Activated CD8-positive, alpha-beta T cell treated with anti-CD3 and anti-CD28 coated beads, Interleukin-2, amount 10 ng/mL, durations not matched to agents 7 days and 5 days (primary cell): ENCODE results near the gene AMN. TPM values are rescaled to one million over a fixed set of nuclear protein-coding genes. Genes with fewer than 3 reads are reported as not detected.

Source experiments
- ATAC-seq: fragments of 150-1000 bp; cut with Tn5 transposase; one replicate; pipeline ENCODE4 v1.10.0; 2021; ENCODE audit warnings: moderate library complexity
- CTCF ChIA-PET: fragments of 350-600 bp; sonication (Branson Sonifier 250); formaldehyde crosslinking; loops from one replicate; lab custom pipeline; 2021; ENCODE audit warnings: antibody characterized with exemption; lab: Charles Lee
- POLR2A ChIA-PET: fragments of 350-600 bp; sonication (Branson Sonifier 250); formaldehyde crosslinking; loops from one replicate; lab custom pipeline; 2021; ENCODE audit warnings: antibody characterized with exemption; lab: Charles Lee
- DNase-seq: peaks from one replicate; pipeline ENCODE4 v3.0.0-alpha.2; 2020
- H3K27ac Mint-ChIP-seq: one replicate; pipeline ENCODE4 v1.8.0; 2021; ENCODE audit warnings: mild to moderate bottlenecking, mixed read lengths
- H3K27me3 Mint-ChIP-seq: one replicate; pipeline ENCODE4 v1.8.0; 2021; ENCODE audit warnings: low read depth, mixed read lengths
- H3K36me3 Mint-ChIP-seq: one replicate; pipeline ENCODE4 v1.8.0; 2021; ENCODE audit warnings: low read depth, mixed read lengths
- H3K4me1 Mint-ChIP-seq: one replicate; pipeline ENCODE4 v1.8.0; 2021; ENCODE audit warnings: low read depth, mixed read lengths
- H3K4me3 Mint-ChIP-seq: one replicate; pipeline ENCODE4 v1.8.0; 2021; ENCODE audit warnings: mild to moderate bottlenecking, mixed read lengths
- H3K9me3 Mint-ChIP-seq: one replicate; pipeline ENCODE4 v1.8.0; 2022; ENCODE audit warnings: mixed read lengths; ENCODE audit not compliant: insufficient read depth
- total RNA-seq, 2 experiments: library from RNA; stranded (reverse); gene quantifications; one replicate each; pipeline ENCODE4 v1.2.3, GENCODE V29; 2021

Gene AMN
- total RNA-seq, 2 experiments from 2014 or later, result 0.91 to 0.95 TPM

- Mint-ChIP-seq H3K9me3 (no peaks in the 10 kb centered on the region), H3K4me3 (no peak overlapping the region), H3K4me1 (peaks cover 7% of the 10 kb centered on the region), H3K27ac (no peak overlapping the region), H3K36me3 (no peaks in the 10 kb centered on the region), H3K27me3 (no peaks in the 10 kb centered on the region)
- ATAC-seq (no peak), DNase-seq (no peak)
- CTCF ChIA-PET, result no interaction called here
- POLR2A ChIA-PET, result interaction anchor here (0.7 kb wide), 1 partner anchor 37 kb away, joined by 4 read pairs; no protein-coding TSS in a partner anchor
Observed at GRCh38 chr14:102954081-102954789, 31.8 kb downstream of the AMN start.

- H3K4me1 Mint-ChIP-seq, result no peaks in the 10 kb centered on the region
- no peaks in the 10 kb centered on the region for H3K9me3 Mint-ChIP-seq
- POLR2A ChIA-PET, result no interaction called here
- CTCF ChIA-PET, result no interaction called here
- DNase-seq (no peak), ATAC-seq (no peak)
- no peaks in the 10 kb centered on the region for H3K36me3 Mint-ChIP-seq
- H3K27ac Mint-ChIP-seq, result no peak overlapping the region
- H3K27me3 Mint-ChIP-seq, result no peaks in the 10 kb centered on the region
- no peak overlapping the region for H3K4me3 Mint-ChIP-seq
Observed at GRCh38 chr14:102955636-102956408, 33.4 kb downstream of the AMN start.

- H3K9me3 Mint-ChIP-seq, result no peaks in the 10 kb centered on the region
- DNase-seq, result no peak
- POLR2A ChIA-PET, result no interaction called here
- no peaks in the 10 kb centered on the region for H3K27me3 Mint-ChIP-seq
- no peak for ATAC-seq
- H3K4me1 Mint-ChIP-seq, result no peaks in the 10 kb centered on the region
- no peak overlapping the region for H3K4me3 Mint-ChIP-seq
- no peak overlapping the region for H3K27ac Mint-ChIP-seq
- CTCF ChIA-PET, result no interaction called here
- H3K36me3 Mint-ChIP-seq, result no peaks in the 10 kb centered on the region
Observed at GRCh38 chr14:102957222-102957621, 34.8 kb downstream of the AMN start.

GRCh38 chr14:102958461-102958860 is 36.0 kb downstream of the AMN start:
- Mint-ChIP-seq H3K27me3 (no peaks in the 10 kb centered on the region), H3K4me3 (no peak overlapping the region), H3K9me3 (no peaks in the 10 kb centered on the region), H3K4me1 (no peaks in the 10 kb centered on the region), H3K36me3 (no peaks in the 10 kb centered on the region), H3K27ac (no peak overlapping the region)
- DNase-seq, result no peak
- no peak for ATAC-seq
- ChIA-PET CTCF (no interaction called here), POLR2A (no interaction called here)

DNA sequence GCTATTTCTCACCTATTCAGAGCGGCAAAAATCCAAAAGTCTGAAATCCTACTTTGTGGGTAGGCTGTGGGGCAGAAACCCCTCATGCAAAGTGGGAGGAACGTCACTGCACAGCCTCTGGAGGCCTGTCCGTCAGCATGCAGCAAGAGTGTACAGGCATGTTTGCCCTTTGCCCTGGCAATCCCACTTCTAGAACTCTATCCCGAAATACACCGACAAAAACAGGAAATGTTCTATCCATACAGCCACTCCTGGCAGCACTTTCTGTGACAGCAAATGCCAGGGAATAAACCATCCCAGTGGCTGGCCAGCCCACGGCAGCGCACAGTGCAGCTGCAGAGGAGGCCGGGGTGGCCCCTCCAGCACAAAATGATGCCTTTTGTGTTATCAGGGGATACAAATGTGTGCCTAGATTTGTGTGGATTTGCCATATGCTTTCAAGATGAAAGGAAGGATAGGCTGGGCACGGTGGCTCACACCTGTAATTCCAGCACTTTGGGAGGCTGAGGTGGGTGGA is 39.7 kb downstream of the AMN start:
- H3K4me3 Mint-ChIP-seq, result no peak overlapping the region
- no peak overlapping the region for H3K27ac Mint-ChIP-seq
- DNase-seq (no peak), ATAC-seq (no peak)
- ChIA-PET CTCF (no interaction called here), POLR2A (no interaction called here)
- H3K27me3 Mint-ChIP-seq, result no peaks in the 10 kb centered on the region
- H3K4me1 Mint-ChIP-seq, result no peaks in the 10 kb centered on the region
- H3K9me3 Mint-ChIP-seq, result no peaks in the 10 kb centered on the region
- H3K36me3 Mint-ChIP-seq, result no peaks in the 10 kb centered on the region

GRCh38 chr14:102964152-102964730 is 41.8 kb downstream of the AMN start:
- Mint-ChIP-seq H3K27ac (no peak overlapping the region), H3K36me3 (no peaks in the 10 kb centered on the region), H3K27me3 (no peaks in the 10 kb centered on the region), H3K4me3 (no peak overlapping the region), H3K9me3 (no peaks in the 10 kb centered on the region), H3K4me1 (no peaks in the 10 kb centered on the region)
- CTCF ChIA-PET, result no interaction called here
- no peak for ATAC-seq
- POLR2A ChIA-PET, result no interaction called here
- no peak for DNase-seq

DNA sequence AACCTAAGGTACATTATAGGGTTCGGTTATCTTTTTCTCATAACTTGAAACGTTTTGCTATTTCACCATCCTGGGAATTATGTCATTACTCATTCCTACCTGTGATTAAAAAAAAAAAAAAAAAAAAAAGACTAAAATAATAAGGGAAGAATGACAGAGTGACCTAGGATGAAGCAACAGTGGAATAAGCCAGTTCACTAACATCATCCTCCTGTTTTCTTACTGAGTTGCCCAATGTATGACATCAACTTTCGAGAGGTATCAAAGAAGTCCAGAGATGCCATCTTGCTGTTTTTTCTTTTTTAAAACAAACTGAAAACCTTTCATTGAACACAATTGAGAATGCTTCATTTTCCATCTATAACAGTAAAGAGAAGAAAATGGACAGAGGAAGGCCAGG is 42.8 kb downstream of the AMN start:
- no peaks in the 10 kb centered on the region for H3K4me1 Mint-ChIP-seq
- CTCF ChIA-PET, result no interaction called here
- H3K27ac Mint-ChIP-seq, result no peak overlapping the region
- H3K36me3 Mint-ChIP-seq, result no peaks in the 10 kb centered on the region
- POLR2A ChIA-PET, result no interaction called here
- no peak overlapping the region for H3K4me3 Mint-ChIP-seq
- ATAC-seq (no peak), DNase-seq (no peak)
- H3K9me3 Mint-ChIP-seq, result no peaks in the 10 kb centered on the region
- no peaks in the 10 kb centered on the region for H3K27me3 Mint-ChIP-seq

DNA sequence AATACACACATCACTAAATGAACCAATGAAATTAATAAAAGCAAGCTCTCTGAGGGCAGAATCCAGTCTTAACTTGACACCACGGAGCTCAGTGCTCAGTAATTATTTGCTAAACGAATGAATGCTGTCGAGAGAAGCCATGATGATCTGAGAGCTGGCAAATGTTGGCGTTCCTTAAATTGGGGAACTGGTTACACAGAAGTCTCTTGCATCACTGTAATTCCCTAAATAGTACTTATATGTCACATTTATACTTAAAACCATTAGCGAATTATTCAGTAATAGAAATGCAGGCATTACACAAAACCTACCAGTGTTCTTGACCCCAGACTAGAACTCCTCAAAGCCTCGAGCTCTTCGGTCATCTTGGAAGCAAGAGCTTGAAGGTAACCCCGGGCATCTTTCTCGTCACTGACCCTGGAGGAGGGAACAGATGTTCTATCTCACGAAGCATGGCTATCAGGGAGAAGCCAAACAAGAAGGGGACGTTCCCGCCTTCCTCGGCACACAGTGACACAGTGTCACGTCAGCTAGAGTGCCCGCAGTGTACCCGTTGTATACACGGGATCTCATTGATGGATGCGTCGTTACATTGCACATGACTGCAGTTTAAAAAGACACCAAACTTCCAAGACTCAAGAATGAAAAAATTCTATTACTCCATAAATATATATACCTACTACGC is 43.6 kb downstream of the AMN start:
- H3K27ac Mint-ChIP-seq, result no peak overlapping the region
- DNase-seq (no peak), ATAC-seq (no peak)
- no peaks in the 10 kb centered on the region for H3K27me3 Mint-ChIP-seq
- CTCF ChIA-PET, result no interaction called here
- no peaks in the 10 kb centered on the region for H3K36me3 Mint-ChIP-seq
- POLR2A ChIA-PET, result no interaction called here
- no peaks in the 10 kb centered on the region for H3K4me1 Mint-ChIP-seq
- H3K4me3 Mint-ChIP-seq, result no peak overlapping the region
- H3K9me3 Mint-ChIP-seq, result no peaks in the 10 kb centered on the region

GRCh38 chr14:102966681-102967505 is 44.4 kb downstream of the AMN start:
- H3K36me3 Mint-ChIP-seq, result no peaks in the 10 kb centered on the region
- no peak overlapping the region for H3K4me3 Mint-ChIP-seq
- H3K27ac Mint-ChIP-seq, result no peak overlapping the region
- H3K27me3 Mint-ChIP-seq, result no peaks in the 10 kb centered on the region
- CTCF ChIA-PET, result interaction anchor here (1.5 kb wide), 1 partner anchor 16 kb away, joined by 3 read pairs; no protein-coding TSS in a partner anchor
- no peaks in the 10 kb centered on the region for H3K4me1 Mint-ChIP-seq
- ATAC-seq (no peak), DNase-seq (no peak)
- POLR2A ChIA-PET, result no interaction called here
- no peaks in the 10 kb centered on the region for H3K9me3 Mint-ChIP-seq

DNA sequence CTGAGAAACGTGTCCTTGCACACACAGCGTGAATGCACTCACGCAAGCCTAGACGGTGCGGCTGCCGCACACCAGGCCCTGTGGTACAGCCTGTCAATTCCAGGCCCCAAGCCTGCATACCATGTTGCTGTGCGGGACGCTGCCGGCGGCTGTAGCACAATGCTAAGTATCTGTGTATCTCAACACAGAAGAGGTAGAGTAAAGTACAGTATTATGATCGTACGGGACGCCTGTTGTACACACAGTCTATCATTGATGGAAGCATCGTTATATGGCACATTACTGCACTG is 45.0 kb downstream of the AMN start:
- no peak for ATAC-seq
- Mint-ChIP-seq H3K36me3 (no peaks in the 10 kb centered on the region), H3K27ac (no peak overlapping the region), H3K4me3 (no peak overlapping the region), H3K27me3 (no peaks in the 10 kb centered on the region), H3K9me3 (no peaks in the 10 kb centered on the region), H3K4me1 (no peaks in the 10 kb centered on the region)
- DNase-seq, result no peak
- ChIA-PET CTCF (interaction anchor here (1.5 kb wide), 1 partner anchor 17 kb away, joined by 3 read pairs; no protein-coding TSS in a partner anchor), POLR2A (no interaction called here)

GRCh38 chr14:102968306-102968705 is 45.8 kb downstream of the AMN start:
- no peak overlapping the region for H3K4me3 Mint-ChIP-seq
- ATAC-seq, result no peak
- H3K9me3 Mint-ChIP-seq, result no peaks in the 10 kb centered on the region
- H3K4me1 Mint-ChIP-seq, result no peaks in the 10 kb centered on the region
- ChIA-PET POLR2A (no interaction called here), CTCF (interaction anchor here (1.5 kb wide), 1 partner anchor 18 kb away, joined by 3 read pairs; no protein-coding TSS in a partner anchor)
- H3K36me3 Mint-ChIP-seq, result no peaks in the 10 kb centered on the region
- no peaks in the 10 kb centered on the region for H3K27me3 Mint-ChIP-seq
- no peak for DNase-seq
- no peak overlapping the region for H3K27ac Mint-ChIP-seq
